Stimulated activated naive CD8-positive, alpha-beta T cell treated with anti-CD3 and anti-CD28 coated beads, Interleukin-15, amount 100 ng/mL, for 72 hours (primary cell): Measurements from ENCODE around the gene ARHGEF16.

ENCODE experiments used
- ATAC-seq: fragments of 150-1000 bp; cut with Tn5 transposase; 2 replicates; pipeline ENCODE4 v1.10.0; 2021; ENCODE audit warnings: mild to moderate bottlenecking, moderate library complexity
- DNase-seq, 2 donors: peaks; one replicate each; pipeline ENCODE4 v3.0.0; 2021 to 2022
- H3K27ac Mint-ChIP-seq, 2 donors: one replicate each; pipeline ENCODE4 v1.8.0; 2022; ENCODE audit warnings: mild to moderate bottlenecking in 2 of 2, mixed read lengths in 2 of 2, moderate library complexity in 2 of 2
- H3K27me3 Mint-ChIP-seq: one replicate; pipeline ENCODE4 v1.8.0; 2022; ENCODE audit warnings: mixed read lengths
- H3K4me1 Mint-ChIP-seq: one replicate; pipeline ENCODE4 v1.8.0; 2022; ENCODE audit warnings: mild to moderate bottlenecking, mixed read lengths
- H3K4me3 Mint-ChIP-seq, 2 donors: one replicate each; pipeline ENCODE4 v1.8.0; 2022; ENCODE audit warnings: mild to moderate bottlenecking in 2 of 2, mixed read lengths in 2 of 2, moderate library complexity in 1 of 2
- H3K9me3 Mint-ChIP-seq, 2 donors: one replicate each; pipeline ENCODE4 v1.8.0; 2022; ENCODE audit warnings: mixed read lengths in 2 of 2

The ARHGEF16 gene

DNA sequence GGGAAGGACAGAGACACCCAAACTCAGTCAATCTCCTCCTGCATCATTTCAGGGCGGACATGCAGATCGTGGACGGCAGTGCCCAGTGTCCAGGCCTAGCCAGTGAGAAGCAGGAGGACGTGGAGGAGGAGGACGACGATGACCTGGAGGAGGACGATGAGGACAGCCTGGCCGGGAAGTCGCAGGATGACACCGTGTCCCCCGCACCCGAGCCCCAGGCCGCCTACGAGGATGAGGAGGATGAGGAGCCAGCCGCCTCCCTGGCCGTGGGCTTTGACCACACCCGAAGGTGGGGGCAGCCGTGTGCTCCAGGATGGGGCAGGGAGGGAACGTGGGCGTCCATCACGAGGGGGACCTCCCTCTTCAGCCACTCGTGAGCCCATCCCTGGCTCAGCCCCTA lies 23.6 kb upstream of the ARHGEF16 start:
- ATAC-seq (no peak), DNase-seq (no peak)
- Mint-ChIP-seq H3K27me3 (no peaks in the 10 kb centered on the region), H3K27ac (no peak overlapping the region), H3K4me3 (no peak overlapping the region), H3K4me1 (no peaks in the 10 kb centered on the region), H3K9me3 (no peaks in the 10 kb centered on the region)

GRCh38 chr1:3431266-3431665 lies 23.2 kb upstream of the ARHGEF16 start:
- Mint-ChIP-seq H3K27ac (no peak overlapping the region), H3K27me3 (no peaks in the 10 kb centered on the region), H3K4me3 (no peak overlapping the region), H3K4me1 (no peaks in the 10 kb centered on the region), H3K9me3 (no peaks in the 10 kb centered on the region)
- ATAC-seq: peak; percentile 38
- no peak for DNase-seq

DNA sequence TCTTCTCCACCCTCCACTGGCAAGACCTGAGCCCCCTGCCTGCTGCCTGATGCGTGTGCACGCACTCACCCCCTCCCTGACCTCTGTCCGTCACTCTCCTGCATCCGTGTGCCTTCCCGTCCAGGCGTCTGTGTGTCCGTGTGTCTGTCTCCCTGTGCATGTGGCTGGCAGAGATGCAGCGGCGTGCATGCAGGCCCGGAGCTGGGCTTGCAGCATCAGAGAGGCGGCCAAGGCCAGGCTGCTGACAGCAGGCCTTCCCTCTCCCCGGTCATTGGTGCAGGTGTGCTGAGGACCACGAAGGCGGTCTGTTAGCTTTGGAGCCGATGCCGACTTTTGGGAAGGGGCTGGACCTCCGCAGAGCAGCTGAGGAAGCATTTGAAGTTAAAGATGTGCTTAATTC lies 22.8 kb upstream of the ARHGEF16 start:
- no peak for DNase-seq
- H3K27me3 Mint-ChIP-seq: no peaks in the 10 kb centered on the region
- ATAC-seq: no peak
- H3K4me3 Mint-ChIP-seq: no peak overlapping the region
- no peaks in the 10 kb centered on the region for H3K9me3 Mint-ChIP-seq
- peak overlapping the region in 1 of 2 donors; percentile 30 for H3K27ac Mint-ChIP-seq
- no peaks in the 10 kb centered on the region for H3K4me1 Mint-ChIP-seq

GRCh38 chr1:3432306-3432705 lies 22.2 kb upstream of the ARHGEF16 start:
- no peak overlapping the region for H3K27ac Mint-ChIP-seq
- H3K27me3 Mint-ChIP-seq: no peaks in the 10 kb centered on the region
- no peak for ATAC-seq
- H3K9me3 Mint-ChIP-seq: no peaks in the 10 kb centered on the region
- no peaks in the 10 kb centered on the region for H3K4me1 Mint-ChIP-seq
- H3K4me3 Mint-ChIP-seq: no peak overlapping the region
- no peak for DNase-seq

DNA sequence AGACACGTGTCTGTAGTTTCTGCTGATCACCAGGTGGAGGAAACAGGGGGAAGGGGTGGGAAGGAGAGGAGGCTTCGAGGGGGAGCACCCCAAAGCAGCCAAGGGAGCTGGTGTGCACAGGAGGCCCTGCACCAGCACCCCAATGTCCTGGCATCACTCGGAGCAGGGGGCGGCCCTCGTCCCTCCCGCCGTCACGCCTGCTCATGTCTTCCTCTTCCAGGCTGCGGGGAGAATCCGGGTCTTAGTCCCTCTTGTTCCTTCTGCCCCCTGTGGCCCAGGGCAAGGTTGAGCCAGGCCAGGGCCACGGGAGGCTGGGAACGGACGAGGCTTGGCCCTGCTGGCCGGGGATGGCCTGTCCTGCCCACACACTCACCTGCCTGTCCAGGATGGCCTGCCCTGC lies 21.4 kb upstream of the ARHGEF16 start:
- no peaks in the 10 kb centered on the region for H3K9me3 Mint-ChIP-seq
- no peak for ATAC-seq

GRCh38 chr1:3433596-3434320 lies 20.7 kb upstream of the ARHGEF16 start:
- Mint-ChIP-seq H3K4me1 (no peaks in the 10 kb centered on the region), H3K9me3 (no peaks in the 10 kb centered on the region), H3K27me3 (no peaks in the 10 kb centered on the region), H3K4me3 (no peak overlapping the region), H3K27ac (no peak overlapping the region)
- DNase-seq (no peak), ATAC-seq (no peak)

More for the DNA sequence above, 21.4 kb upstream of the ARHGEF16 start:
- Mint-ChIP-seq H3K27ac (no peak overlapping the region), H3K27me3 (no peaks in the 10 kb centered on the region), H3K4me3 (no peak overlapping the region), H3K4me1 (no peaks in the 10 kb centered on the region)
- no peak for DNase-seq

GRCh38 chr1:3434406-3435110 lies 19.9 kb upstream of the ARHGEF16 start:
- Mint-ChIP-seq H3K9me3 (no peaks in the 10 kb centered on the region), H3K27me3 (no peaks in the 10 kb centered on the region), H3K4me1 (no peaks in the 10 kb centered on the region), H3K27ac (no peak overlapping the region), H3K4me3 (no peak overlapping the region)
- no peak for DNase-seq
- no peak for ATAC-seq

DNA sequence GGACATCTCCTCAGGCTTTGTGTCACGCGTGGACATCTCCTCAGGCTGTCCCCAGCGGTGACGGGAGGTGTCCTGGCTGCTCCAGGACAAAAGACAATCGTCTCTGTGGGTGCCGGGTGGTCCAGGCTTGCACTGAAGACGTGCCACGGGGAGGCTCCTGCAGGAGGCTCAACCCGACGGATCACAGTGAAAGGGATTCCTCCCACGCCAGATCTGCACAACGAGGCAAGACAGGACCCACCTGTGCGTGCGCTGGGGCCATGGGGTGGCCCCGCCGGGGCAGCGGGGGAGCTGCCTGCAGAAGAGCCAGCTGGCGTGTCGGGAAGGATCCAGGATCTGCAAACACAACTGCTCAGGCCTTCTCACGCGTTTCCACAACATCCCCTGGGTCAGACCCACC lies 18.8 kb upstream of the ARHGEF16 start:
- no peaks in the 10 kb centered on the region for H3K4me1 Mint-ChIP-seq
- no peak overlapping the region for H3K4me3 Mint-ChIP-seq
- no peak overlapping the region for H3K27ac Mint-ChIP-seq
- no peak for DNase-seq
- H3K27me3 Mint-ChIP-seq: no peaks in the 10 kb centered on the region
- ATAC-seq: no peak
- no peaks in the 10 kb centered on the region for H3K9me3 Mint-ChIP-seq

DNA sequence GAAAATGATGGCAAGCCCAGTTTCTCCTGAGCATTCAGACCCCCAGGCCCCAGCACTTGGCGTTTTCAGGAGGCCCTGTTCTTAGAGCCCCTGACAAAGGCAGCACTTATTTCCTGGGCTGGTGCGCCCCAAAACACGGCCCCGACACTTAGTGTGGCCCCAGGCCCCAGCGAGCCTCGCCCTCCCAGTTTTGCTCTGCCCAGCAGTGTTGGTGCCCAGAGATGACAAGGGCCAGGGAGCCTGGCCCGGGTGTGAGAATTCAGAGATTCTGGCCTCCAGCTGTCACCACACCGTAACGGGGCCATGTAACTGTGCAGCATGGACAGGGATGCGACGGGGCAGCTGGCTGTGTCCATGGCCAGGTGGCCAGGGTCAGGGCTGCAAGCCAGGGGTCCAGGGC lies 18.0 kb upstream of the ARHGEF16 start:
- Mint-ChIP-seq H3K9me3 (no peaks in the 10 kb centered on the region), H3K27ac (no peak overlapping the region), H3K4me3 (no peak overlapping the region), H3K4me1 (no peaks in the 10 kb centered on the region), H3K27me3 (no peaks in the 10 kb centered on the region)
- ATAC-seq: no peak
- no peak for DNase-seq

DNA sequence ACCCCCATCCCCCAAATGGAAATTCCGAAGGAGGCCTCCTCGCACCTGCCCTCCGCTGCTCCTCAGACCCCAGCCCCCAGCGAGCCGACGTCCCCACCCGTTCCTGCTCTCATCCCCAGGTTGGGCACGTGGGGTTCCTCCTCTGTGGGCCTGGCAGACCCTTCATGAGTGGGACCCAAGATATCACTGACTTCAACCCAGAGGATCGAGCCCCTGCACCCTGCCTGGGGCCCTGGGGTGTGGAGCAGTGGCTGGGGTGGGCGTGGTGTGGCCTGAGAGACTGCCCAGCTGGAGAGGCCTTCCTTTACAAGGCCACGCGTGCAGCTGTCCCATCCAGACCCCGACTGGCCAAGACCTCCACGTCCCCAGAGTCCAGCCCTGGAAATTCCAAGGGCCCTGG lies 17.6 kb upstream of the ARHGEF16 start:
- no peaks in the 10 kb centered on the region for H3K9me3 Mint-ChIP-seq
- H3K27me3 Mint-ChIP-seq: no peaks in the 10 kb centered on the region
- H3K4me1 Mint-ChIP-seq: no peaks in the 10 kb centered on the region
- ATAC-seq (no peak), DNase-seq (no peak)
- no peak overlapping the region for H3K4me3 Mint-ChIP-seq
- H3K27ac Mint-ChIP-seq: no peak overlapping the region

GRCh38 chr1:3438661-3439180 lies 15.7 kb upstream of the ARHGEF16 start:
- H3K27ac Mint-ChIP-seq: no peak overlapping the region
- ATAC-seq (no peak), DNase-seq (no peak)
- no peaks in the 10 kb centered on the region for H3K9me3 Mint-ChIP-seq
- H3K4me3 Mint-ChIP-seq: no peak overlapping the region
- peaks cover 8% of the 10 kb centered on the region for H3K27me3 Mint-ChIP-seq
- no peaks in the 10 kb centered on the region for H3K4me1 Mint-ChIP-seq

DNA sequence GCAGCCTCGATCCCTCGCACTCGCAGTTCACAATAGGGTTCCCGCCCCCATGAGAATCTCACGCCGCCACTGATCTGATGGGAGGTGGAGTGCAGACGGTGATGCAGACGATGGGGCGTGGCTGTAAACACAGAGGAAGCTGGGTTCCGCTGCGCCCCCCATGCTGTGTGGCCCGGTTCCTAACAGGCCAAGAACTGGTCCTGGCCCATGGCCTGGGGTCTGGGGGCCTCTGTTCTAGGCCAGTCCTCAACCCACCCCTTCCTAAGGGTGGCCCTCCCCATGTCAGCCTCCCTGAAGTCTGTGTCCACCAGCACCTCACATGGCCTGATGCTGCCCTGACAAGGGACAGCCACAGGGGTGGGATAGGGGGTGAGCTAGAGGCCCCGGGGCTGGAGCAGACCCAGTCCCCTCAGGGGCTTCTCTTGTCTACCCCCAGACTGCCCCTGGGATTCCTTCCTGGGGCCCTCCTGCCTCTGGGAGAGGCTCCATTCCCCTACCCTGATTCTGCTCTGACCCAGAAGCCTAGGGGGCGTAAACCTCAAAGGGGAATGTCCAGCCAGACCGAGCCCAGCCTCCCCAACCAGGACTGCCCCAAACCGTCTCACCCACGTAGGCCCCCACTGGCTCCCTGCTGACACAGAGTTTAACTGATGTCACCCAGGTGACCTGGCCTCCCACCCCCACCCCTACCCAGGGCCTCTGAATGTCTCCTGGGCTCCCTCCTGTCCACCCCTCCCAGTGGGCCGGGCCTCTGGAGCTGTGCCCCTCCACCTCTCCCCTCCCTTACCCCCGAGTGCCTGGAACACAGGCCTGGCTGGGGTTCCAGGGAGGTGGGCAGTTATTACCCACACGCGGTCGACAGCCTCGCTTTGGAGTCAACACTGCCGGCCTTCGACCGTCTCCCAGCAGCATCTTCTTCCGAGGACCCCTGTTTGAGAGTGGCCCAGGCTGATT lies 14.8 kb upstream of the ARHGEF16 start:
- DNase-seq (no peak), ATAC-seq (no peak)
- Mint-ChIP-seq H3K27ac (peak overlapping the region in 1 of 2 donors; percentile 31), H3K4me1 (no peaks in the 10 kb centered on the region), H3K27me3 (peaks cover 8% of the 10 kb centered on the region), H3K4me3 (no peak overlapping the region), H3K9me3 (no peaks in the 10 kb centered on the region)

GRCh38 chr1:3440300-3440681 lies 14.2 kb upstream of the ARHGEF16 start:
- Mint-ChIP-seq H3K27ac (no peak overlapping the region), H3K27me3 (peaks cover 8% of the 10 kb centered on the region), H3K4me3 (no peak overlapping the region), H3K4me1 (no peaks in the 10 kb centered on the region), H3K9me3 (no peaks in the 10 kb centered on the region)
- DNase-seq: no peak
- ATAC-seq: no peak

DNA sequence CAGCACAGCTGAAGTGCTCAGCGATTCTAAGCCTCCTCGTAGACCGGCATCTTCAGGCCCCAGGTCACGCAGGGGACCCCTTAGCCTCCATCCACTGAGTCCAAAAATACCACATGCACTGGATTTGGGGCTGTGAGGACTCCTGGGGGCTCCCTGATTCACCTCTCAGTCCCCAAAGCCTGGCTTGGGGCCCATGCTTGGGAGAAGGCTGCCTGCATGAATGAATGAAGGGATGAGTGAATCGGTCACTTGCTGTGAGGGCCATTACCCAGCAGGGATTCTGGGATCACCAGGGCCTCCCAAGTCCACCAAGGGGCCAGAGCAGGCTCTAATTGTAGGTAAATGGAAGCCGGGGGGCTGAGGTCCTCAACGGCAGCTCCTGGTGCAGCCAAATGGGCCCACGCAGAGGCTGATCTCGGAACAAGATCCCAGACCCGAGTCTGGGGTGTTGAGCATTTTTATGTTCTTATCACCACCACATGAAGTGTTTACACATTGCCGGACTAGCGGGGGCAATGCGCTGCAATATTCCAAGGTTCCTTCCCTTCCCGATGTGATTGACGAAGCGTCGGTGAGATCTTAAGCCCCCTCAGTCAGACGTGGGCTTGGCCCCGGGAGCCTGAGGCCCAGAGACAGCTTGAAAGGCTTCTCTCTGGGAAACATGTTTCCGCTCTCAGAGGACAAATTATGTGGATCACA lies 13.6 kb upstream of the ARHGEF16 start:
- H3K9me3 Mint-ChIP-seq: no peaks in the 10 kb centered on the region
- no peak for ATAC-seq
- DNase-seq: no peak

DNA sequence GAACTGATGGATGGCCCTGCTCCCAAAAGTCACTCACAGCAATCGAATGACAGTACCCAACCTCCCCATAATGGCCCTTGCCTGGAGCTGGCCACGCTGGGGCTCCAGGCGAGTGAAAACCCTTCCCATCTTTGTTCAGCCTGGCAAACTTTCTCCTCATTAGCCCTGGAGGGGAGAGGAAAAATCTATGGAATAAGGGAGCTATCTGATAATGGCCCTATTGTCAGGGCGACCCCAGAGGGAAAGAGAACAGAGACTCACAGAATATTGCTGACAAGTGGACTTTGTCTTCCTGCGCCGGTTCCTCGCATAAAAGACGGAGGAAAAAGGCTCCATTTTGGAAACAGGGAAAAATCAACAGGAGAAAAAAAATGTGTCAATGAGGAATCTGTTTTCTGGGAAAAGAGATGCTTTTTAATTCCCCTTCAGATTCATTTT lies 13.0 kb upstream of the ARHGEF16 start:
- H3K4me1 Mint-ChIP-seq: no peaks in the 10 kb centered on the region
- H3K27me3 Mint-ChIP-seq: peaks cover 8% of the 10 kb centered on the region
- H3K4me3 Mint-ChIP-seq: no peak overlapping the region
- no peak overlapping the region for H3K27ac Mint-ChIP-seq
- DNase-seq (no peak), ATAC-seq (no peak)
- no peaks in the 10 kb centered on the region for H3K9me3 Mint-ChIP-seq

More for the DNA sequence above, 13.6 kb upstream of the ARHGEF16 start:
- Mint-ChIP-seq H3K4me1 (no peaks in the 10 kb centered on the region), H3K27ac (peak overlapping the region in 1 of 2 donors; percentile 19), H3K4me3 (no peak overlapping the region), H3K27me3 (peaks cover 8% of the 10 kb centered on the region)
